SU-DHL-6 (cell line): Measurements from ENCODE around the gene BTBD16.

Experiments
- EZH2phosphoT487 ChIP-seq: fragments of 200-600 bp; sonication (generic), shearing (Covaris generic); conservative IDR thresholded peaks from 2 replicates; pipeline ENCODE4 v1.6.1; 2018; ENCODE audit warnings: mild to moderate bottlenecking, antibody characterized with exemption, low read length, moderate library complexity, mixed read lengths
- TF ChIP-seq, protein P1 (sequence below): fragments of 200-600 bp; sonication (generic); IDR thresholded peaks from one replicate; pipeline ENCODE4 v1.5.1; 2017; ENCODE audit warnings: antibody characterized with exemption, mild to moderate bottlenecking, low read length, moderate library complexity; ENCODE audit not compliant: insufficient read depth, poor library complexity, severe bottlenecking

GRCh38 chr10:122323941-122324675, 53.0 kb downstream of the BTBD16 start:
- TF ChIP-seq, protein P1, sequence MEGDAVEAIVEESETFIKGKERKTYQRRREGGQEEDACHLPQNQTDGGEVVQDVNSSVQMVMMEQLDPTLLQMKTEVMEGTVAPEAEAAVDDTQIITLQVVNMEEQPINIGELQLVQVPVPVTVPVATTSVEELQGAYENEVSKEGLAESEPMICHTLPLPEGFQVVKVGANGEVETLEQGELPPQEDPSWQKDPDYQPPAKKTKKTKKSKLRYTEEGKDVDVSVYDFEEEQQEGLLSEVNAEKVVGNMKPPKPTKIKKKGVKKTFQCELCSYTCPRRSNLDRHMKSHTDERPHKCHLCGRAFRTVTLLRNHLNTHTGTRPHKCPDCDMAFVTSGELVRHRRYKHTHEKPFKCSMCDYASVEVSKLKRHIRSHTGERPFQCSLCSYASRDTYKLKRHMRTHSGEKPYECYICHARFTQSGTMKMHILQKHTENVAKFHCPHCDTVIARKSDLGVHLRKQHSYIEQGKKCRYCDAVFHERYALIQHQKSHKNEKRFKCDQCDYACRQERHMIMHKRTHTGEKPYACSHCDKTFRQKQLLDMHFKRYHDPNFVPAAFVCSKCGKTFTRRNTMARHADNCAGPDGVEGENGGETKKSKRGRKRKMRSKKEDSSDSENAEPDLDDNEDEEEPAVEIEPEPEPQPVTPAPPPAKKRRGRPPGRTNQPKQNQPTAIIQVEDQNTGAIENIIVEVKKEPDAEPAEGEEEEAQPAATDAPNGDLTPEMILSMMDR: no peak
- TF ChIP-seq EZH2phosphoT487: no peak
